AG08396 (cell line): ENCODE measurements around the gene MAP2K7.
"Not testable (repeated sequence)": the region's sequence is repeated elsewhere in the genome, so short reads cannot be mapped to it uniquely, and the experiment has no call there.

ENCODE experiments used
- DNase-seq: peaks from one replicate; pipeline ENCODE4 v3.0.0; 2012; ENCODE audit warnings: low spot score, mixed read lengths

Gene MAP2K7

DNA sequence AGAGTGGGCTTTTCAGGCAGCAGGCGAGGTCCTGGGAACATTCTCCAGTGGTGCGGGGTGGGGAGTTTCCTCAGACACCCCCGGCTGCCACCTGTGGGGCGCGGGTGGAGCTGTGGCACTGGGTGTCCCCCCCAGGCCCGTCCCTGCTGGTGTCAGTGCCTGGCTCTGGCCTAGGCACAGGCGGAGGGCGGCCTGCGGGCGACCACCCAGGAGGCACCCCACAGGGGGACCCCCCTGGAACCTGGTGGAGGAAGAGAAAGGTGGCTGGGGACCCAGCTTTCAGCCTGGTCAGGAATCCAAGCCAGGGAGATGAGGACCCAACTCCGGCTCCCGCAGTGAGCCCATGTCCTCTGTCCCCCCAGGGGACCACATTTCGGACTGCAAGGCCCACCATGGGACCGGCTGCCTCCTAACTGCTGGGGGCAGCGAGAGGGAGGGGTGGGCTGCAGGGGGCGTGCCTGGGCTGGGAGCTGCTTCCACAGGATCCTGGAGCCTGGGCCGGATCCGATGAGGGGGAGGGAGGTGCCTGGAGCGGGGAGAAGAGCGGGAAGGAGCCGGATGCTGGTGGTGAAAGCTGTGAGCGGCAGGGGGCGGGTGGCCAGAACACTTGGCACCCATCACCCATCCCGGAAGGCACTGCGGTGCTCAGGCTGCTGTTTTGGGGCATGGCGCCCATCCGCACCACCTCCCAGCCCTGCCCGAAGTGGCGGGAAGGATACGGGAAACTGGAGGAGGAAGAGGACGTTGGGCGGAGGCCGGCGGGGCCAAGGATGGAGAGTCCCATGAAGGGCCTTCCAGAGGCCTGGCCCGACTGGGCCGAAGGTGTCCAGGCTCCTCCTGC lies 27.8 kb downstream of the MAP2K7 start:
- DNase-seq: no peak

DNA sequence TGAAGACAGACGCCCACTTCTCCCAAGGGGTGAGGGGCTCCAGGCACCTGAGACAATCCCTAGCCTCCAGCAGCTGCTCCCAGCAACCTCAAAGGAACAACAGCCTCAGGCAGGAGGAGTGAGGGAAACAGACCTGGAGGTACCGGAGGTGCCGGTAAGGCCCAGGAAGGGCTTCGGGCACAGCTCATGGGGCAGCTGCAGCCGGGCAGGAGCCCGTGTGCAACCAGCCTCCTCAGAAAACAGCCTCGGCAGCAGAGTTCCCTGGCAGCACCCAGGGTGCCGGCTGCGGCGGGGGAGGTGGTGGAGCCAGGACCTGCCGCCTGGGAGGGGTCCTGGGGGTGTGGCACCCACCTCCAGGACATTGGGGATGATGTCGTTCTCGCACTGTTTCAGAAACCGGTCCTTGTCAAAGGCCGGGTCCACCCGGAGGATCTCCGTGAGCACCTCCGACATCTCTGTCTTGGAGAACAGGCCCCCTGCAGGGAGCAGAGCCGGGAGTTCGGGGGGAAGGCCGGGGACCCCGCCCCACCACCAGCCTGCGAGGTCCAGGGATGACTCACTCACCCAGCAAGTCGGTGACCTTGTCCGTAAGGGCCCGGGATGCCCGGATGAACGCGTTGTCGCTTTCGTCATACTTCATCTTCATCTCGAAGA lies 28.7 kb downstream of the MAP2K7 start:
- no peak for DNase-seq

DNA sequence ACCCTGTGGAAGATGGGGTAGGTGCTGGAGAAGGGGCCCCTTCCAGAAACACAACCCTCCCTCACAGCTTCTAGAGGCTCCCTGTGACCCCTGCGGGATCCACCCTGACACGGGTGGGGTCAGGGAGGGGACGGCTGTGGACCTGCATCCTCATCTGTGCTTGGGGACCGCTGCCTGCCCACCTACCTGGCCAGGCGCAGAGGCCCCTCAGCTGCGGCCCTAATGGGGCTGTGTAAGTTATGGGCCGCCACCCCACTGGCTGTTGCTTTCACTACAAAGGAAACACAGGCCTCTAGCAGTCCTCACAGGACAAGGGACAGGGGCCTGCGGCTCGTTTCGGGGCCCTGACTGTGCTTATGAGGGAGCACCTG lies 29.2 kb downstream of the MAP2K7 start:
- no peak for DNase-seq

DNA sequence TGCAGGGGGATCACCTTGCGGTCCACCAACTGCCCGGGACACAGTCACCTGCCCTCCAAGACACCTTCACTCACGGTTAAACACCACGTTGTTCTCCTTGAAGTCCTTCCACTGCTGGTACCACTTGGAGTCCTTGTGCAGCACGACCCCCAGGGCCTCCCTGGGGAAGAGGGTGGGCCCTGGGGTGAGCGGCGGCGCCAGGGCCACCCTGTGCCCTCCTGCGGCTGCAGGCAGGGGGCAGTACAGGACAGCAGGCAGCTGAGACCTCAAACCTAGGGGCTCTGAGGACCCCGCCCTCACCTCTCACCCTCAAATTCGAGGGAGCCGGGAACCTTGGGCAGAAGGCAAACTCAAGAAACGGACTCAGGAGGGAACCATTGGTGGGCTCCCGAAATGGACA lies 29.7 kb downstream of the MAP2K7 start:
- DNase-seq: no peak

DNA sequence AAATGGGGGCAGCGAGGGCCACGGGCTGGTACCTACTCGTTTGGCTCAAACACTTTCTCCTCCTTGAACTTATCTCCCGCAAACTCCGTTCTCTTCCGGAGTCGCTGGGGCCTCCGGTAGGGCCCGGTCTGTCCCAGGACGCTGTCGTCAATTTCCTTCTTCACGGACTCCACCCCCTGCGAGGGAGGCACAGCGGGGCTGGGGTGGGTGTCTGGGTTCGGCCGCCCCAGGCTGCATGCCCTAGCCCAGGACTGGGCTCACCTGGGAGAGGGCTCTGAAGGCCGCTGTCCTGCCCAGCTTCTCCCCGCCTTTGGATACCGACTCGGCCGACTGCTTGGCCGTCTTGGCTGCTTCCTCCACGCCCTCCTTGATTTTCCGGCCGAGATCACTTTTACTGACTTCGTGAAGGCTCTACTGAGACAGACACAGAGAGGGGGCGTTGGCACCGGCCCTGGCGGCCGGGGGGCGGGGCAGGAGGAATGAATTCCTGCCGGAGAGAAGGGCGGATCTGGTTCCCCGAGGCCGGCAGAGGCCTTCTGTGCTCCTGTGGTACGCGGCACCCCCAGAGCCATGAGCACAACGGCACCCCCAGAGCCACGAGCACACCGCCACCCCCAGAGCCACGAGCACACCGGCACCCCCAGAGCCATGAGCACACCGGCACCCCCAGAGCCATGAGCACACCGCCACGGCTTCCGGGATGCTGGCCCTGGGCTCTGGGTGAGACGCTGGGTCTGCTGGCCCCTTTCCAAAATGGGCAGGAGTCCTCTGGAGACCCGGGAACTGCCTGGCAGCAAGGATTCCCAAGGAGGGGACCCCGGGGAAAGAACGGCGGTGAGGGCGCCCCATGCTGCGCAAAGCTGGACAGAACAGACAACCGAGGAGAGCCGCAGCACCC lies 30.4 kb downstream of the MAP2K7 start:
- DNase-seq: no peak

DNA sequence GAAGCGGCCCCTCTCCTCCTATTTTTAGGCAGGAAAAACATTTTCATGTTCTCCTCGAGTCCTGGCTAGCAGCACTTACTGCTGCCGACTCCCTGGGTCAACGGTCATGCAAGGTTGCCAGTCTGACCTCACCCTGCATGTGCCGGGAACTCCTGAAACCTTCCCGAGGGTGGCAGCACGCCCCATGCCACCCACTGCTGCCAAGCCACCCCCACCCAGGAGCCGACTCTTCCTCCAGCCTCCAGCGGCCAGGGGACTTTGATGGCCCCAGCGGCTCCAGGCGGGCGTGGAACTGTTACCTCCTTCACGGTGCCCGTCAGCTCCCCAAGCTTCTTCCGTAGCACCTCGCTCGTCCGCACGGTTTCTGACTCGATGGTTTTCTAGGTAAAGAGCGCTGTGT lies 31.1 kb downstream of the MAP2K7 start:
- no peak for DNase-seq

DNA sequence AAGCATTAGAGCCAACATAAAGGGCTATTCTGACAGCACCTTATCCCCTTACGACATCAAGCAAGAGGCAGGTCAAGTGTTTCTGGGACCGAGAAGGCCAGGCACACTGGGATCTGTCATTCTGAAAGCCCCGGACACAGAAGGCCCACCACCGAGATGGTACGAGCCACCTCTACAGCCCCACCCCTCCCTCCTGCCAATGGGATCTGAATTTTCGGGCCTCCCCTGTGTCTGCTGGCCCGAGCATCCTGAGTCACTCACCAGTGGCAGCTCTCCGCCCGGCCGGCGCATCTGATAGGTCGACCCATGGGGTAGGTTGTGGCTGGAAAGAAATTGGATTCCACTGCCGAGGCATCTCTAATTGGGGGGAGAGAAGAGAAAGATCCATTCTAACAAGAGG lies 37.2 kb downstream of the MAP2K7 start:
- no peak for DNase-seq

DNA sequence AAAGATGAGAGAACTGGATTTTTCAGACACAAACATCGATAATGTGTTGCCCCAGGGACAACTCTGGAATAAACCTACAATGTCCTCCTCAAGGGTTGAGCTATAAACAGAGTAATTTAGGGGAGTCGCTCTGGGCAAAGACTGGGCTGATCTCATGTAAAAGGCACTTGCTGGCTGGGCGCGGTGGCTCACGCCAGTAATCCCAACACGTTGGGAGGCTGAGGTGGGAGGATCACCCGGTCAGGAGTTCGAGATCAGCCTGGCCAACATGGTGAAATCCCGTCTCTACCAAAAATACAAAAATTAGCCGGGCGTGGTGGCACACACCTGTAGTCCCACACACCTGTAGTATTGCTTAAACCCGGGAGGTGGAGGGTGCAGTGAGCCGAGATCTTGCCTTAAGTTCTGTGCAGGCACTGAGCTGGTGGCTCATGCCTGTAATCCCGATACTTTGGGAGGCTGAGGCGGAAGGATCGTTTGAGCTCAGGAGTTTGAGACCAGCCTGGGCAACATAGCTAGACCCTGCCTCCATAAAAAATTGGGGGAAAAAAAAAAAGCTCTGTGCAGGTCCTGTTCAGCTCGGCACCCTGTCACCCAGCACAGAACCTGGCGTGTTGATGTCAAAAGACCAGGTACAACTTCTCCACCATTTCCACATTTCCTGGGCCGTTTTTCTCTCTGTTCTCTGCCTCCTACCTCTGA lies 38.4 kb downstream of the MAP2K7 start:
- DNase-seq: no peak

DNA sequence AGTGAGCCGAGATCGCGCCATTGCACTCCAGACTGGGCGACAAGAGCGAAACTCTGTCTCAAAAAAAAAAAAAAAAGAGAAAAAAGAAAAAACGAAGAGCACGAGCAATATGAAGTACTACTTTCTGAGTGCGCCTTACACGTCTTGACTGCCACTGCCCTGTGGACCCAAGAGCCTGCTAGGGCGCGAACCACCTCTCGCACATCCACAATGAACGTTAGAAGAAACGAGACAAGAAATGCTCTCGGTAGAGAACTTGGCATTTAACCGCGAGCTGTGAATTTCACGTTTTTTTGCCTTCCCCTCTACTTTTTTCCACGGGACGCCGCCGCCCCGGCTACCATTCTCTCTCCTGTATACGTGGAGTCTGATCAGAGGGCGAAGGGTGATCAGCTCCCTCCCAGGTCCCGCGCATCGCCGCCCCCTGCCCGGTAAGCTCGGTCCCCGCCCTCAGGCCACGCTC lies 39.3 kb downstream of the MAP2K7 start:
- no peak for DNase-seq

DNA sequence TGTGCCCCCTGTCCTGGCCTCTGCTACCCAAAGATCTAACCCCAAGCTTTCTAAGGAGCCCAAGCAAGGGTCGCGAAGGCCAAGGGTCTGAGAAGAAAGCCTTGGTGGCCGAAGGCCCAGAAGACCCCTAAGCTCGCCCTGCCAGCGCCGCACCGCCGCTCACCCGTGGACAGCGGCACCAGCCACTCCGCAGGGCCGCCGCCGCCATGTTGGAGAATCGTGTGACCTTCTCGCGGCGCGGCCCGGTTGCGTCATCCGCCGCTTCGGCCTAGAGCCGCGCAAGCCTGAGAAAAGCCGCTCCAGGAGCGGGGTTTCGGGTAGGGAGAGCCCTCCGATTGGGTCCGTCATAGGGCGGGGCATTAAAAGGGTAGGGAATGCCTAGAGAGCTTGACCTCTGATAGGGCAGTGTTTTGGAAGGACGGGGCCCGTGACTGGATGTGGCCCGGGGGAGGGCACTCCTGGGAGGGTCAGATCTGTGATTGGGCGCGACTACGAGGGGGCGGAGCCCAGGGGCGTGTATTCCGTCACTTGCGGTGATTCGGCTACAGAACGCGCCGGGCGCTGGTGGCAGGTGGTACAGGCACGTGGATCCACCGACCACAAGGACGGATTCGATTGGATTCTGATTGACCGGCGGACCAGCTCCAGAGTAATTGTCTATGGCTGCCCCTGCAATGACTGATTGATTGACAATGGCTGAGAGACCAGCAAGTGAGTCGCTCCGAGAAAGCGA lies 39.9 kb downstream of the MAP2K7 start, which contains the start of gene TIMM44:
Gene TIMM44, minus strand, starts transcription at position 223 of the 733 bp plus-strand sequence. Its CDS starts 15 bp downstream, at position 208.
- peak; percentile 98 for DNase-seq

DNA sequence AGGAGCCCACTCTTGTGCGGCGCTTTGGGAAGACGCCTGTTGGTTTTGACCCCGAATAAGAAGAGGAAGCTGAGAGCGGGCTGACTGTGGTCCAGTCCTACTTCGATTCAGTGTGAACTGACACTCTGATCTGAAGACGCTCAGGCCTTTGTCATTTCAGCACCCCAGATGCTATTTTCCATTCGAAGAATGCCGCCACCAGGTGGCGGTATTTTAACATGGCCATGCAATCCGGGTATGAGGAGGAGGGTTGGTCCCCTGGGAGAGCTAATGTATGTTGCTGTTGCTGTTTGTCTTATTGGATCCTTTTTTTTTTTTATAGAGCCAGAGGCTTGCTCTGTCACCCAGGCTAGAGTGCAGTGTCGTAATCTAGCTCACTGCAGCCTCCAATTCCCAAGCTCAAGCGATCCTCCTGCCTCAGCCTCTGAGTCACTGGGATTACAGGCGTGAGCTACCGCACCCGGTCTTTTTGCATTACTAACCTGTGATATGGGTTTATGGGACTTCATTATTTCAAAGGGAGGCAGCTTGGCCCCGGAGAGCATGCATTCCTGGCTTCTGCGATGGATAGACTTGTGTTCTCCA lies 40.6 kb downstream of the MAP2K7 start:
- peak; percentile 84 for DNase-seq

DNA sequence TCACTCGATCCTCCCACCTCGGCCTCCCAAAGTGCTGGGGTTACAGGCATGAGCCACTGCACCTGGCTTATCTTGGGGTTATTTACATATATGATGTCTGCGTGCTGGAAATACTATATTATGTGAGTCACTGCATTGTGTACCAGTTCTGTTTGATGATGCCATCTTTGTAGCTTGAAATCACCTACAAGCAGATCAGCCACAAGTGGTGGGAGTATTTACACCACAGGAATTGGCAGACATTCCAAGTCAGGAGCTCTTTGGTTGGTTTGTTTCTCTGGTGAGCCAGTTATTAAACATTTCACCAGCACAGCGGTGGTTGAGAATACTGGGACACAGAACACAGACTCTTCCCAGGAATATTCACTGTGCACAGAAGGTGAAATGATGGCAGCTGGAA lies 44.3 kb downstream of the MAP2K7 start:
- DNase-seq: no peak

DNA sequence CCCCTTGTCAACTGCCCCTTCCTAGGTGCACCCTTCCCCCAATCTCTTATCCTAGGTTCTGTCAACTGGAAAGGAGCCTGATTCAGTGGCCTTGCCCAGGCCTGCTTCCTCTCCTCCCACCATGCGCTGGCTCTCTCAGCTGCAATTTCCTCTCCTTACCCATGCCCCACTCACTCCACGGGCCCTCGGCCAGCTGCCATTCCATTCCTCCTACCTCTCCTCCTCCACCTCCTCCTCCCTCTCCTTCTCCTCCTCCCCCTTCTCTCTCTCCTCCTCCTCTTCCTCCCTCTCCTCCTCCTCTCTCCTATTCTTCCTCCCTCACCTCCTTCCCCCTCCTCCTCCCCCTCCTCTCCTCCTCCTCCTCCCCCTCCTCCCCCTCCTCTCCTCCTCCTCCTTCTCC lies 49.4 kb downstream of the MAP2K7 start:
- no peak for DNase-seq

DNA sequence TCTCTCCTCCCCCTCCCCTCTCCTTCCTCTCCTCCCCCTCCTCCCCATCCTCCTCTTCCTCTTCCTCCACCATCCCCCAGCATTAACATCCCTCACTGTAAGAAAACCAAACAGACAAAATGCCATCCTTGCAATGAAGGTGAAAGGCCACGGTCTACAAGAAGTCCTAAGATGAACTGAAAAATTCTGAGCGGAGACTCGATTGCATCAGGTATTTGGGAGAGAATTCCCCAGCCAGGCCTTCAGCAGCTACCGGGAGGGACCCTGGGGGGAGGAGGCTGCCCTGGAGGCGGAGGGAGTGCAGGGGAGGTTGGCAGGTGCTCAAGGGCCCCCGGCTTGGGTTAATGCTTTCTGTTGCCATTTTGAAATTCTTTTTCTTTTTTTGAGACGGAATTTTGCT lies 49.9 kb downstream of the MAP2K7 start:
- DNase-seq: no peak

DNA sequence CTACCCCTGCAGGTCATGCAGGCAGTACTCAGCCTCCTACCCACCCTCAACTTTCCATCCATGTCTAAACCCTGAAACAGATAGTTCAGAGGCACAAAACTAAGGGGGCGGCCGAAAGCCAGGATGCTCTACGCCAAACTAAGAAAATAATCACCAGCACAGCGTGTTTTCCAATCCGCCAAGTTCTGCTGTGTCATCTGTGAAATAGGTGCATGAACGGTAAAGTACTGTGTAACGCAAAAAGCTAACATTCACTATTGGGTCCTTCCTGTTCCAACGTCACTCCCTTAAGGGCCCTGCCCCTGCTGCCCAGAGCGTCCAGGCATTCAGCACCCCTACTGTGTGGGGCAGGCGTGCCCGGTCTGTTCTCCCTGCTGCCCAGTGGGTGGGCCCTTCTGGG lies 52.0 kb downstream of the MAP2K7 start:
- DNase-seq: no peak

DNA sequence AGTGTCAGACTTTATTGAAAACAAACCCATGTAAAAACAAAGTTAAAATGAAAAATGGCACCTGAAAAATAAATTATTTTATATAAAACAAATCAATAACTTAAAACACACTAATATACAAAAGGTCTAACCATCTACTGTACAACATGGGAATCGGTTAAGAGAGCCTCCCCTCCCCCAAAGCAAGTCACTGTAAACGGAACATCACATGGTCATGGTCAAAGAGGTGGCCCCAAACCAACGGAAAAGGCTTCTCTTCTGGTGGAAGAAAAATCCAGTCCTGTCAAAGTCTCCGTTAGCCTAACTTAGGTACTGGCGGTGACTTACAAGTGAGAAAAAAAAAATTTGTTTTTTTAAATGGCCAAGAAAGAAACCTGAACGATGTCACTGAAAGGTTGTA lies 55.5 kb downstream of the MAP2K7 start:
- no peak for DNase-seq

DNA sequence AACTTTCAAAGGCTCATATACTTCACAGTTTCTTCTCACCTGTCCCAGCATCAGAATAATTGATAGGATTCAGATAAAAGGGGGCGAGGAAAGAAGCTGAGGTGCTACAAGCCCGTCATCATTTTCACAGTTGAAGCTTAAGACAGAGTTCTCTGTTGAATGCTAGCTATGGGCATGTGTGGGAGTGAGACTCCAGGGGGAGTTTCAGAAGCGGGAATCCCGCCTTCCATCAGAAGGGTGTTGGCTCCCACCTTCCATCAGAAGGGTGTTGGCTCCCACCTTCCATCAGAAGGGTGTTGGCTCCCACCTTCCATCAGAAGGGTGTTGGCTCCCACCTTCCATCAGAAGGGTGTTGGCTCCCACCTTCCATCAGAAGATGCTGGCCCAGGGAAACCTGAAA lies 57.4 kb downstream of the MAP2K7 start:
- DNase-seq: not testable (repeated sequence)

DNA sequence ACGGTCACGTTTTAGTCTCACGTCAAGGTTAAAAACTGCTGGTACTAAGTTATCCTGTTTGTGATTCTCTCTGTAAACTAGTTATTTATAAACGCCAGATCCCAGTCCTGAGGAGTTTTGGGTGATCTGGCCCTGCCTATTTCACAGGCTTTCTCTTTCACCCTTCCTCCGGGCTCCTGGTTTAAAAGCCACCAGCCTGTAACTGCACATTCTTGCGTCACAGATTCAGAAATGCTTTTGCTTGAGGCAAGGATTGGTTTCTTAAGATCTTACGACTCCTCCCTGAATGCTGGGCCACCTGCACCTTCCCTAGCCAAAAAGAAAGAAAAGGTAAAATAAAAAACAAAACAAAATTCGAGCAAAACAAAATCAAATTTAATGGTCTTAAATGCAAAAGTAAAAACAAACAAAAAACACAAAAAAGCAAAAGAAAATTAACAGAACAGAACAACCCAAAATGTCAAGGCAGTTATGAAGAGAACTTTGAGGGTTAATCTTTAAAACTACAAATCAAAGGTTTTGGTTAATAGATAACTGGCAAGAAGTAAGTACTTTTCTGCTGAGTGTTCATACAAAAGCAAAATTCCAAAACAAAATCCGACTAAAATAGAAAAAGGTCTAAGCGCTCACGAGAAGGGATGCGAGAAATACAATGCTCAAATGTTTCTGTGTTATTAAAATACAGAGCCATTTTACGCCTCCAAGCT lies 58.4 kb downstream of the MAP2K7 start:
- no peak for DNase-seq

DNA sequence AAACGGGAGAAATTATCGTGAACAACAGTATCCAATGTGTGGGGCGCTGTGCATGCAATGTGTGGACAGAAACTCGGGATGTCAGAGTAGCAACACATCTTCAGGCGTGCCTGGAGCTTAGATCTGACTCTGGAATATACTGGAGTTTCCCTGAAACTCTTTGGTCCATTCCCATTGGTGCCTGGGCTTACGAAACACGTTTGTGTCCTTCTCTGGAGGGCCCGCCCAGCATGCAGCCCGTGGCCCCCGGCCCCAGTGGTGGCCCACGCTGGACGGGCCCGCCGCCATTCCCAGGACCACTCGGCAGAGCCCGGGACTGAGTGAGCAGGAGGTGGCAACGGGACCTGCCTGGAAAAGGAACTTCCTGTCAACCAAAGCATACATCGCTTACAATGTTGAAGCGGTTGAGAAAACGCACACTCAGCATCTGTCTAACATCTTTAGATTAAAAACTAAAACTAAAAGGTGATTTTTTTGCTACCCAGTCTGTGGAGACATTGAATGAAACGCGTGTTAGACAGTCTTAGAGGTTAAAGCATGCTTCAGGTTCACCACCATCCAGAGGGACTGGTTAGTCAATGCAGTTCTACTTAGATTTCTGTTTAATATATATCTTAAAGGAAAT lies 59.1 kb downstream of the MAP2K7 start:
- DNase-seq: no peak

DNA sequence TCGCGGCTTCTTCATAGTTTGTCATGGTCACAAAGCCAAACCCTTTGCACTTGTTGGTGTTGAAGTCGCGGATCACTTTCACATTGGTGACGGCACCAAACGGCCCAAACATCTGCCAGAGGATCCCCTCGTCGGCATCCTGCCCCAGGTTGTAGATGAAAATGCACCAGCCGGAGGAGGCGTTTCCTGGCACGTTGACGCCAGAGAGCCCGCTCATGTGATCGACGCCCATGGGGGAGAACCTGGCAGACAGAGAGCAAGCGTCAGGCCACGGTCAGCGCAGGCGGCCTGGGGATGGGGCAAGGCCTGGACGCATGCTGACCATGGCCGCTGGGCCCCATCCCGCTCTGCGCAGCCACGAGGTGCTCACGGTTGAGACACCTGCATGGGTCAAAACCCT lies 59.9 kb downstream of the MAP2K7 start:
- DNase-seq: no peak
